Measurements from ENCODE around the gene S100A9.
"Not testable (repeated sequence)": the region's sequence is repeated elsewhere in the genome, so short reads cannot be mapped to it uniquely, and the experiment has no call there.

The S100A9 gene

DNA sequence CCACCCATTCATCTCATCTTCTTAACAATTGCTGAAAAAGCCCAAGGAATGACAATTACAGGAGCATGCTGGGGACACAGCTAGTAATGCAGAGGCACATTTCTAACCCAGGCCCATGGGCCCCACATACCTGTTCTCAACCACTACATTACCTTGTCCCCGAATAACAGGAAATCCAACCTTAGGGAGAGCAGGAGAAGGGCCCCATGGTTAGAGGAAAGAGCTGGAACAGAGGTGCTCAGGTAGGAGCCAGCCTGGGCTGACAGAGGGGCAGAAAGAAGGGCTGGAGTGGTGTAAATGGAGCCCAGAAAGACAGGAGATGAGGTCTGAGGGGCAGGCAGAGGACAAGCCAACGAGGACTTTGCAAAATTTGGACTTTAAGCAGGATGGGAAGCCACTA lies 44.6 kb downstream of the S100A9 start:
- Histone ChIP-seq H3K36me3 (ENCODE audit: control insufficient read depth in 5 of 5, insufficient read depth in 5 of 5, low read length in 5 of 5) (no peaks in the 10 kb centered on the region), H3K9ac (ENCODE audit: low read length in 5 of 5) (no peak overlapping the region), H3K4me1 (ENCODE audit: control insufficient read depth in 5 of 5, insufficient read depth in 5 of 5, low read length in 5 of 5) (no peaks in the 10 kb centered on the region), H3K27ac (ENCODE audit: low read depth, low read length) (no peak overlapping the region), H3K27me3 (ENCODE audit: control insufficient read depth in 5 of 5, insufficient read depth in 4 of 5, low read length in 5 of 5) (peaks cover 0 to 7% (median 6%) of the 10 kb centered on the region in 5 donors), H3K4me3 (ENCODE audit: low read depth in 1 of 5, low read length in 5 of 5) (no peak overlapping the region), H3K9me3 (ENCODE audit: control insufficient read depth in 5 of 5, low read length in 5 of 5) (no peaks in the 10 kb centered on the region)

DNA sequence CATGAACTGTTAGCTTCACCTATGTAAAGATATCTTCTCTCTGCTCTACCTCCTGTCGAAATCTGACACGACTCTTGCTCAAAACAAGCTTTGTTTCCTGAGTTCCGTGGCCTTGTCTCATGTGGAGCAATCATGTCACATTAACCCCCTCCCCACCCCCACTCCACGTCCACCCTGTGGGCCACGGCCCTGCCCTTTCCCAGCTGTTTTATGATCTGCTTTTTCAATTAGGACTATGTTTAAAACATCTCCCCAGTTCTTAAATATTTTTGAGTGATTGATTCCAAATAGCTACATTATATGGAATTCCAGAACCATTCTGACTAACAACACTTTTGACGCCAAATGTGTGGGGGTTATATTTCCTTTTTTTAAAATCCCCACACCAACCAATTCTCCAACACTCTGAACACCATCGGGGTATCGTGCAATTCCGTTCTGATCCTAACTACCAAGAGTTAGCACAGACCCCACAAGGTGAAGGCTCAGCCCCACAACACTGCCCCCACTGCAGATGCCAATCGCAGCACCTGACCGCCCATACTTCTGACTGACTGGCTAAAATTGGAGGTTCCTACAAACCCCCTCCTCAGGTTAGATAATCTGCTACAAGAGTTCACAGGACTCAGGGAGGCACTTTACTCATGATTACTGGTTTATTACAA lies 45.9 kb downstream of the S100A9 start:
- Histone ChIP-seq H3K27me3 (ENCODE audit: control insufficient read depth in 5 of 5, insufficient read depth in 4 of 5, low read length in 5 of 5) (peaks cover 0 to 9% (median 7%) of the 10 kb centered on the region in 5 donors), H3K36me3 (ENCODE audit: control insufficient read depth in 5 of 5, insufficient read depth in 5 of 5, low read length in 5 of 5) (no peaks in the 10 kb centered on the region), H3K4me3 (ENCODE audit: low read depth in 1 of 5, low read length in 5 of 5) (no peak overlapping the region), H3K9me3 (ENCODE audit: control insufficient read depth in 5 of 5, low read length in 5 of 5) (no peaks in the 10 kb centered on the region), H3K4me1 (ENCODE audit: control insufficient read depth in 5 of 5, insufficient read depth in 5 of 5, low read length in 5 of 5) (no peaks in the 10 kb centered on the region), H3K9ac (ENCODE audit: low read length in 5 of 5) (no peak overlapping the region), H3K27ac (ENCODE audit: low read depth, low read length) (no peak overlapping the region)

DNA sequence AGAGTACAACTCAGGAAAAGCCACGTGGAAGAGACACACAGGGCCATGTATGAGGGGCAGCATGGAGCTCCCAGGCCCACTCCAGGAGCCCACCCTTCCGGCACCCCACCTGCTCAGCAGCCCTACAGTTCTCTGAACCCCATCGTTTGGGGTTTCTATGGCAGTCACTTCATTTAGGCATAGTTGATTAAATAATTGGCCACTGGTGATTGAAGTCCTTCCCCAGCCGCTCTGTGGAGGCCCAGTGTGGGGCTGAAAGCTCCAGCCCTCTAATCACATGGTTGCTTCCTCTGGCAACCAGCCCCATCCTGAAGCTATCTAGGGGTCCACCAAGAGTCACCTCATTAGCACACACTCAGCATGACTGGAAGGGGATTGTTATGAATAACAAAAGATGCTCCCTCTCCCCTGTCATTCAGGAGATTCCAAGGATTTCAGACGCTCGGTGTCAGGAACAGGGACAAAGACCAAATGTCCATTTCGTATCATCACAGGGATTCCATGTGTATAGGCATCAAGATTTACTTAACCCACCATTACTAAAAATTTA lies 46.5 kb downstream of the S100A9 start:
- Histone ChIP-seq H3K4me1 (ENCODE audit: control insufficient read depth in 5 of 5, insufficient read depth in 5 of 5, low read length in 5 of 5) (no peaks in the 10 kb centered on the region), H3K27ac (ENCODE audit: low read depth, low read length) (no peak overlapping the region), H3K27me3 (ENCODE audit: control insufficient read depth in 5 of 5, insufficient read depth in 4 of 5, low read length in 5 of 5) (peaks cover 0 to 9% (median 7%) of the 10 kb centered on the region in 5 donors), H3K36me3 (ENCODE audit: control insufficient read depth in 5 of 5, insufficient read depth in 5 of 5, low read length in 5 of 5) (no peaks in the 10 kb centered on the region), H3K9me3 (ENCODE audit: control insufficient read depth in 5 of 5, low read length in 5 of 5) (no peaks in the 10 kb centered on the region), H3K9ac (ENCODE audit: low read length in 5 of 5) (no peak overlapping the region), H3K4me3 (ENCODE audit: low read depth in 1 of 5, low read length in 5 of 5) (no peak overlapping the region)

DNA sequence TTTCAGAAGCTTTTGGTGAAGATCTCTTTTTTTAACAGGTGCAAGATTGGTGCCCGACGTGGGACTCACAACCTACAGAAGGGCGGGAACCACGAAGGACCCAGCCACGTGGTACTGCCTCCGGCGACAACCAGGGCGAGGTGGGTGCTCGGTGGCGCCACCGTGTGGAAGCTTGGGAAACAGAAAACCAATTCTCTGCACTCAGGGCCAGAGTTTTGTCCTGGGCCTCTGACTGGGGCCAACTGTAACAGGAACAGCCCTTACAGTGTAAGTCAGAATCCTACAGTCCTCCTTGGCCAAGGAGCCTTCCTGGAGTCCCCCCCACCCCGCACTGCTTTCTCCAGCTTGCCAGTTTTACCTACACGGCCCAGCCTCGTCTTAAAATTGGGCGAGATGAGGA lies 47.1 kb downstream of the S100A9 start:
- Histone ChIP-seq H3K9me3 (ENCODE audit: control insufficient read depth in 5 of 5, low read length in 5 of 5) (no peaks in the 10 kb centered on the region), H3K27ac (ENCODE audit: low read depth, low read length) (no peak overlapping the region), H3K4me3 (ENCODE audit: low read depth in 1 of 5, low read length in 5 of 5) (no peak overlapping the region), H3K4me1 (ENCODE audit: control insufficient read depth in 5 of 5, insufficient read depth in 5 of 5, low read length in 5 of 5) (no peaks in the 10 kb centered on the region), H3K27me3 (ENCODE audit: control insufficient read depth in 5 of 5, insufficient read depth in 4 of 5, low read length in 5 of 5) (peaks cover 0 to 9% (median 7%) of the 10 kb centered on the region in 5 donors), H3K36me3 (ENCODE audit: control insufficient read depth in 5 of 5, insufficient read depth in 5 of 5, low read length in 5 of 5) (no peaks in the 10 kb centered on the region), H3K9ac (ENCODE audit: low read length in 5 of 5) (no peak overlapping the region)

DNA sequence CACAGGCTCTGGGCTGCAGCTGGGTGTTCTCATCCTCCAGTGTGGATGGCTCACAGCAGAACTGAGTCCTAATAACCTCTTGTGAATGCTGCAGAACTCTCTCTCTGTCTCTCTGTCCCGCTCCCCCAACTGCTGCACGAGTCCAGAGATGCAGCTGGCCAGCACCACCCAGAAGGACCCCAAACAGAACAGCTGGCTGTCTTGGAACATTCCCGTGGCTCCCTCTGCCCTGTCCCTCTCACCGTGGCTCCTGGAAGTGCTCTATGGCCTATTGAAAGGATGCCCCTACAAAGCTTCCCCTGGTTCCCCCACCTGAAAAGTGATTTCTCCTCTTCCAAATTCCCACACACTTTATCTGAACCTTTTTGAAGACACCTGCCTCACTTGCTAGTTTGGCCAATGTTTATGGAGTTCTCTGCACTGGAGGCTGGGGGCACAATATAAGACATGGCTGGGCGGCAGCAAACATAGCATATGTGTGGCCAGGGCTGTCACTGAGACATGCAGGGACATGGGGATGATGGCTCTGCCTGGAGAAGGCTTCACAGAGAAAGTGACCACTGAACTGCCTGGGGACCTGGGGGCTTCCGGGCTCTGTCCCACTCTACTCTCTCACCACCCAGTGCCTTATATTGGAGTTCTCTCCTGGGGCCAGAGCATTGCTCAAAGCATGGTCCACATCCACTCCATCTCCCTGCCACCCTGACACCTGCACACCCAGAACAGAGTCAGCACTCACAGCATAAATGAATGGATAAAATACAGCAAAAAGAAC lies 48.4 kb downstream of the S100A9 start:
- not testable (repeated sequence) for H3K36me3 ChIP-seq (ENCODE audit: control insufficient read depth in 5 of 5, insufficient read depth in 5 of 5, low read length in 5 of 5); H3K4me3 ChIP-seq (ENCODE audit: low read depth in 1 of 5, low read length in 5 of 5); H3K4me1 ChIP-seq (ENCODE audit: control insufficient read depth in 5 of 5, insufficient read depth in 5 of 5, low read length in 5 of 5); H3K27ac ChIP-seq (ENCODE audit: low read depth, low read length); H3K9me3 ChIP-seq (ENCODE audit: control insufficient read depth in 5 of 5, low read length in 5 of 5); H3K9ac ChIP-seq (ENCODE audit: low read length in 5 of 5); H3K27me3 ChIP-seq (ENCODE audit: control insufficient read depth in 5 of 5, insufficient read depth in 4 of 5, low read length in 5 of 5)

DNA sequence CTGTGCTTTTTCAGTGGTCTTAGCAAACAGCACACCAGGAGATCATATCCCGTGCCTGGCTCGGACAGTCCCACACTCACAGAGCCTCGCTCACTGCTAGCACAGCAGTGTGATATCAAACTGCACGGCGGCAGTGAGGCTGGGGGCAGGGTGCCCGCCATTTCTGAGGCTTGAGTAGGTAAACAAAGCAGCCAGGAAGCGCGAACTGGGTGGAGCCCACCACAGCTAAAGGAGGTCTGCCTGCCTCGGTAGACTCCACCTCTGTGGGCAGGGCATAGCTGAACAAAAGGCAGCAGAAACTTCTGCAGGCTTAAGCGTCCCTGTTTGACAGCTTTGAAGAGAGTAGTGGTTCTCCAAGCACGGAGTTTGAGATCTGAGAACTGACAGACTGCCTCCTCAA lies 49.6 kb downstream of the S100A9 start:
- not testable (repeated sequence) for H3K4me1 ChIP-seq (ENCODE audit: control insufficient read depth in 5 of 5, insufficient read depth in 5 of 5, low read length in 5 of 5); H3K9me3 ChIP-seq (ENCODE audit: control insufficient read depth in 5 of 5, low read length in 5 of 5); H3K9ac ChIP-seq (ENCODE audit: low read length in 5 of 5); H3K4me3 ChIP-seq (ENCODE audit: low read depth in 1 of 5, low read length in 5 of 5); H3K27me3 ChIP-seq (ENCODE audit: control insufficient read depth in 5 of 5, insufficient read depth in 4 of 5, low read length in 5 of 5); H3K36me3 ChIP-seq (ENCODE audit: control insufficient read depth in 5 of 5, insufficient read depth in 5 of 5, low read length in 5 of 5); H3K27ac ChIP-seq (ENCODE audit: low read depth, low read length)
